GM18951 (cell line): ENCODE data around the gene TMCO1.
"Not testable (repeated sequence)": the region's sequence is repeated elsewhere in the genome, so short reads cannot be mapped to it uniquely, and the experiment has no call there.

Experiments
- POLR2A ChIP-seq: IDR thresholded peaks from 4 replicates; pipeline ENCODE4 v1.6.1; 2011; ENCODE audit warnings: mild to moderate bottlenecking; ENCODE audit not compliant: insufficient read length, insufficient read depth; ENCODE audit errors: extremely low read depth
- in situ Hi-C: fragments of 300-500 bp; cut with MboI; formaldehyde crosslinking; loops from one replicate; pipeline ENCODE4 v1.12.0; 2022; ENCODE audit warnings: low sequenced_read_pairs, mixed read lengths, inconsistent platforms; ENCODE audit not compliant: unreplicated experiment

TMCO1 gene

DNA sequence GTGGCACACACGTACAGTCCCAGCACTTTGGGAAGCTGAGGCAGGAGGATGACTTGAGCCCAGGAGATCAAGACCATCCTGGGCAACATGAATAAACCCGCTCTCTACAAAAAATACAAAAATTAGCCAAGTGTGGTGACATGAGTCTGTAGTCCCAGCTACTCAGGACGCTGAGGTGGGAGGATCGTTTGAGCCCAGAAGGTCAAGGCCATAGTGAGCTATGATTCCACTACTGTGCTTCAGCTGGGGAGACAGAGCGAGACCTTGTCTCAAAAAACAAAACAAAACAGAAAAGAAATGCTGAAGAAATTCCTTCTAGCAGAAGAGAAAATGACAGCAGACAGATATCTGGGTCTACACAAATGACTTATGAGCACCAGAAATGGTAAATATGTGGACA lies 80.6 kb downstream of the TMCO1 start:
- TF ChIP-seq POLR2A = no peak
- in situ Hi-C loops = no loop called here

DNA sequence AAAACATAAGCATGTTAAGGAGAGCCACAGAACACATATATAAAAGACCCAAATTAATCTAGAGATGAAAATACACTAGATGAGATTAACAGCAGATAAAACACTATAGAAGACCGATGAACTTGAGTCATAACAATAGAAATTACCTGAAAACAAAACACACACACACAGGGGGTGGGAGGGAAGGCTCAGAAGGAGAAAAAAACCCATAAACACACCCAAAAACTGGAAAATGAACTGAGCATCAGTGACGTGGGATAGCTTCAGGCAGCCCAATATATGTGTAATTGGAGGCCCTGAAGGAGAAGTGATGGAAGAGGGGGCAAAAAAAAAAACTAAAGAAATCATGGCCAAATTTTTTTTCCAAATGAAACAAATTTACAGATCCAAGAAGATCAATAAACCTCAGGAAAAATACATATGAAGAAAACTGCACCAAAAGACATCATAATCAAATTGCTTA lies 81.7 kb downstream of the TMCO1 start:
- no peak for TF ChIP-seq POLR2A
- in situ Hi-C loops = no loop called here

DNA sequence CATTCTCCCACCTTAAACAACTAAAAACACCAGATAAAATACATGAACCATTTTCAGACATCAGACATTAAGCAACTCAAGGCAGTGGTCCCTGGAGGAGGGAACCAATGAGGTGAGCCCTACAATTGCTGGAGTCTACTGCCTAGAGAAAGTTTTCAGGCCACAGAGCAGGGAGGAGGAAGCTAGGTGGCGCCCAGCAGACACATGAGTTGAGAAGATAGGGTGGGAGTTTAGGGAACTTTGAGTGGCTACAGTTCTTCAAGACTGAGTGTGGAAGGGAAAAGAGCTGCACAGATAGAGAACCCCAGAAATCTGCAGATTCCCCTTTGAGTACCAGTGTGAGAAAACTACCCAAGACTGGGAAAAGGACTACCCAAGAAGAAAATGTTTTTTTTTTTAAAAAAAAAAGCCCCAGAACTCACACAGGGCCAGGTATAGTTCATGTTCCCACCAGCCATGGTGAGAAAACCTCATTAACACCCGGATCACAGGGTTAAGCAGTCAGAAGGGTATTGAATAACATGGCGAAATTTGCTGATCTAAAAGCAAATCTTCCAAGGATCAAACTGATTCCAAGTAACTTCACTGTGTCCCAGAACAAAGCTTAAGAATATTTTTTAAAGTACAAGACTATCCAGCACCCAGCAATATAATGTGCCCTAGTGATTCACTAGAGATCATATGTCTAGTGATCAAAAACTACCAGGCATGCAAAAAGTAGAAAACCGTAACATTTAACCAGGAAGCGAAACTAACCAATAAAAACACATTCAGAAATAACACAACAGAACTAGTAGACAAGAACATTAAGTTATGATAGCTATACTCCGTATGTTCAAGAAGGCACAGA lies 82.3 kb downstream of the TMCO1 start:
- TF ChIP-seq POLR2A = no peak
- in situ Hi-C loops = no loop called here

DNA sequence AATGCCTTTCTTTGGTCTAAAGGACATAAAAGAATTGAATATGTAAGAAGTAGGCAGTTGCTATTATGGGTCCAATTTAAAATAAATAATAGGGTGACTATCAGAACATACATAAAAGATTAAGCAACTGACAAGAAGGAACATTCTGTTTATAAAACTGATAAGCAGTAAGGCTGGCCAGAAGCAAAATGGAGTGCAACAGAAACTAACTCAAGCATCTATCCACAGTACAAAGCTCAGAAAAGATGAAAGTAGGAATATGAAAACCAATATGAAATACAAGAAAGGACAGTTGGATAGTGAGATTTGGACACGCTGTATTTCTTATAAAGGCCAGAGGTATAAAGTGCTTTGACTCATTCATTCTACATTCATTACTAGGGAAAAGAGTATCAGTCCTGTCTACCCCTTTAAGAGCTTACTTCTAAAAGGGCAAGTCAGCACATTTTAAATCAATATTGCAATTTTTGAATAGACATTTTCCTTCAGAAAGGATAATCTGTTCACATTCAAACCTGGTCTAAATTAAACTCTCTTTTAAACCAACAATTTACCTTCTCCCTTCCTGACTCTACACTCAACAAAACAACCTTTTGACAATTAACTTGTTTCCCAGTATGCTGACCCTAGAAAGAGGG lies 84.7 kb downstream of the TMCO1 start:
- in situ Hi-C loops = no loop called here
- TF ChIP-seq POLR2A = no peak

DNA sequence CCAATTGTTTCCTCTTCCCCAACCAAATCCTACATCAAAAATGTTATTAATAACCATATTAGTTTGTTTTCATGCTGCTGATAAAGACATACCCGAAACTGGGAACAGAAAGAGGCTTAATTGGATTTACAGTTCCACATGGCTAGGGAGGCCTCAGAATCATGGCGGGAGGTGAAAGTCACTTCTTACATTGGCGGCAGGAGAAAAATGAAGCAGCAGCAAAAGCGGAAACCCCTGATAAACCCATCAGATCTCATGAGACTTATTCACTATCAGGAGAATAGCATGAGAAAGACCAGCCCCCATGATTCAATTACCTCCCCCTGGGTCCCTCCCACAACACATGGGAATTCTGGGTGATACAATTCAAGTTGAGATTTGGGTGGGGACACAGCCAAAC lies 87.9 kb downstream of the TMCO1 start:
- in situ Hi-C loops = not testable (repeated sequence)

DNA sequence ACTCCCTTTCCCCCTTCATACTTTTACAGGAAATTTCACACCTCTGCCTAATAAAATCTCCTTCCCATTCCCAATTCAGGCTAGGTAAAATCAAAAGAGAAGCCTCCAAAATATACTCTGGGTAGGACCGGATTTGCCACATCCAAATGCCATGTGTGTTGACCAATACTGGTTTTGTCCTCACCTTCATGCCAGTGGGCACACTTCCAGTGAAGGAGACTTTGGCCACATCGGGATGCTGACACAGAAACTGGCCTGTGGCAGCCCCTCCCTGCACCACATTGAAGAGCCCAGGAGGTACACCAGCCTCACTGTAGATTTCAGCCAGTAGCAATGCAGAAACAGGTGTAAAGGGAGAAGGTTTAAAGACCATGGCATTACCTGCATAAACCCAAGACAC lies 88.4 kb downstream of the TMCO1 start:
- no peak for TF ChIP-seq POLR2A
- in situ Hi-C loops = no loop called here

DNA sequence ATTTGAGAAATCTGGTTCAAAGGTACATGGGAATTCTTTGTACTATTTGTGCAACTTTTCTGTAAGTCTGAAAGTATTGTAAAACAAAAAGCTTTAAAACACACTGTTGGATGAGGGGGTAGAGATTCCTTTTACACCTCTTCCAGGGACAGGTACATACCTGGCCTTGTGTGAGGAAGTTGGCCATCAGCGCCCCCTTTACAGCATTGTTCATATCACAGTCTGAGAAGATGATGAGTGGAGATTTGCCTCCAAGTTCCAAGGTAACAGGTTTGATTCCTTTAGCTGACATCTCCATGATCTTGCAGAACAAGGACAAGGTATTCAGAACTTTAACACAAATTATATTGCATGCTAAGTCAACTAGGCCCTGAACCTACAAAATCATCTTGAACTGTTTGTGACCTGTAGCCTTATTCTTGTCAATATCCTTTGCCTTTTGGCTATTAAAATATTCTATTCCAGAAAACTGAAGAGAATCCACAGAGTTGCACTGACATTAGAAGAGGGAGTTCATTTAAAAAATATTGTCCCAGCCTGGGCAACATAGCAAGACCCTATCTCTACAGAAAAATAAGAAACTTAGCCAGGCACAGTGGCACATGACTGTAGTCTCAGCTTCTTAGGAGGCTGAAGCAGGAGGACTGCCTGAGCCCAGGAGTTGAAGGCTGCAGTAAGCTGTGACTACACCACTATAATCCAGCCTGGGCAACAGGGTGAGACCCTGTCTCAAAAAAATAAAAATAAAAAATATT lies 89.2 kb downstream of the TMCO1 start:
- in situ Hi-C loops = no loop called here
- TF ChIP-seq POLR2A = no peak

DNA sequence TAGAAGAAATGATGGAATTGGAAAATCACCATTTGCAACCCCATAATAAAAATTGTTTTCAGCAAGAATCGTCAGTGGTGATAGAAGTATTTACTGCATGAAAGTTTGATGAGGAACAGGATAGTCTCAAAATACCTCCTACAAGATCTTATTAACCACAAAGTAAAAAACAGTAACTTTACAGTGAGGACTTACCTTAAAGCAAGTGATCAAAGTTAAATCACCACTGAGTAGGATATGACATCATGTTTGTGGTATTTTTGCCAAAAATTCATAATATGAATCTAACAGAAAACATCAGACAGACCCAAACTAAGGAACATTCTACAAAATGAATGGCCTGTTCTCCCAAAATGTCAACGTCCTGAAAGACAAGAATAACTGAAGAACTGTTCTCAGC lies 90.2 kb downstream of the TMCO1 start:
- TF ChIP-seq POLR2A = no peak
- in situ Hi-C loops = no loop called here
